Thyroid gland (tissue), 4 donors: ENCODE measurements around the gene CPA2.

Experiments
- CTCF ChIP-seq, 6 experiments: fragments of 200-600 bp in 3 of 6; fragments of 450-650 bp in 3 of 6; sonication (generic) in 3 of 6; IDR thresholded peaks; one replicate each; pipeline ENCODE4 v1.5.1; 2016 to 2019; ENCODE audit warnings: antibody characterized with exemption in 6 of 6, mild to moderate bottlenecking in 2 of 6, inconsistent platforms in 1 of 6, moderate library complexity in 1 of 6
- POLR2A ChIP-seq, 2 donors: fragments of 450-650 bp; IDR thresholded peaks; one replicate each; pipeline ENCODE4 v1.6.1; 2017; ENCODE audit warnings: antibody characterized with exemption in 2 of 2, mild to moderate bottlenecking in 2 of 2, moderate library complexity in 1 of 2

GRCh38 chr7:130303551-130303950 lies 36.9 kb downstream of the CPA2 start:
- TF ChIP-seq CTCF (IDR thresholded peaks at IDR 0.05) = no peak
- no peak for TF ChIP-seq POLR2A (IDR thresholded peaks at IDR 0.05)
